ENCODE data around the gene TSEN34.

The TSEN34 gene

GRCh38 chr19:54191011-54191810 is at the start of gene TSEN34:
Gene TSEN34 (plus strand): TSS chr19:54191308. CDS start chr19:54191365, 57 bp downstream.
- DNase-seq = peak; percentile 74

DNA sequence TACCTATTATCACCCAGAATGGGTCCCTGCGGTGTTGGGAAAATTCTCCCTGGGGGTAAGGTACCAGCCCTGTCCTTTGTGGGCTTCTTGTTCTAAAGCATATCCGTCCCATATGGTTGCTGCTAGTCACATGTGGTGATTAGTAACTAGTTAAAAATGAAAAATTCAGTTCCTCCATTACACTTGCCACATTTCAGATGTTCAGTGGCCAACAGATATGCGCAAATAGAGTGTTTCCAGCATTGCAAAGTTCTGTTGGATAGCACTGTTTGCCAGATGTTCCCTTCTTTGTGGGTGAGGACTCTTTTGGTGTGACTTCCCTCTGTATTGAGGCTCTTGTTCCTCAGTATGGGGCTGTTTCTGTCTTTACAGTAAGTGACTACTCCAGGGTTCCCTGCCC is 49.8 kb upstream of the TSEN34 start:
- no peak for DNase-seq

GRCh38 chr19:54142166-54142780 is 48.8 kb upstream of the TSEN34 start:
- DNase-seq = no peak

GRCh38 chr19:54145541-54146158 is 45.5 kb upstream of the TSEN34 start:
- DNase-seq = no peak

- no peak for DNase-seq
These were observed 43.4 kb upstream of the TSEN34 start for GRCh38 chr19:54147676-54148075.

GRCh38 chr19:54148158-54148557 is 43.0 kb upstream of the TSEN34 start:
- DNase-seq = no peak

DNA sequence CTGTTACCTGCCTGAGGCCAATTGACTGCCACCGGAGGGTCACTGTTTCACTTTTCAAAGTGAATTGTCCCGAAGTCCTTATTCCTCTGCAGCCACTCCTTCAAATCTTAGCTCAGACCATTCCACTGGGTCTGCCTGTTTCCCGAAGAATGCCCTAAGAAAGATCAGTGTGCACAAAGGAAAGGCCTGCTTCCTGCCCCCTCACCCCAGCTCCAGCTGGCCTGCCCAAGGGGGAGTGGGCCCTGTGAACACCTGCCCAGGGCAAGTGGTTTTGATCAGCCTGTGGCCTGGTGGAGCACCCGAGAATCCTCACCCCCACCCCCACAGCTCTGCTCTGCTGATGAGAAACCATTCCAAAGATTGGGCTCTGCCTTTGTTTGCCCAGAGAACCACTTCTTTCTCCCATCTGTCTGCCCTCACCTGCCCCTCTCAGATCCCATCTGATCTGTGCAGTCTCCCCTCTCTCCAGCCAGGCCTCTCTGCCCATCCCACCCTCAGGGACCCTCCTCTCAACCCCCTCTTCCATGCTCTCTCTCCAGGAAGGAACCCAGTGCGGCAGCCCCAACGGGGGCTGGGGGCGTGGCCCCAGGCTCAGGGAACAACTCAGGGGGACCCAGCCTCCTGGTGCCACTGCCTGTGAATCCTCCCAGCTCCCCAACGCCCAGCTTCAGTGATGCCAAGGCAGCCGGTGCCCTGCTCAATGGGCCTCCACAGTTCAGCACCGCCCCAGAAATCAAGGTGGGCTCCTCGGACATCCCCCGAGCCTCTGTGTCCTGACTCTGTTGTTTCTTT is 41.9 kb upstream of the TSEN34 start:
- no peak for DNase-seq

DNA sequence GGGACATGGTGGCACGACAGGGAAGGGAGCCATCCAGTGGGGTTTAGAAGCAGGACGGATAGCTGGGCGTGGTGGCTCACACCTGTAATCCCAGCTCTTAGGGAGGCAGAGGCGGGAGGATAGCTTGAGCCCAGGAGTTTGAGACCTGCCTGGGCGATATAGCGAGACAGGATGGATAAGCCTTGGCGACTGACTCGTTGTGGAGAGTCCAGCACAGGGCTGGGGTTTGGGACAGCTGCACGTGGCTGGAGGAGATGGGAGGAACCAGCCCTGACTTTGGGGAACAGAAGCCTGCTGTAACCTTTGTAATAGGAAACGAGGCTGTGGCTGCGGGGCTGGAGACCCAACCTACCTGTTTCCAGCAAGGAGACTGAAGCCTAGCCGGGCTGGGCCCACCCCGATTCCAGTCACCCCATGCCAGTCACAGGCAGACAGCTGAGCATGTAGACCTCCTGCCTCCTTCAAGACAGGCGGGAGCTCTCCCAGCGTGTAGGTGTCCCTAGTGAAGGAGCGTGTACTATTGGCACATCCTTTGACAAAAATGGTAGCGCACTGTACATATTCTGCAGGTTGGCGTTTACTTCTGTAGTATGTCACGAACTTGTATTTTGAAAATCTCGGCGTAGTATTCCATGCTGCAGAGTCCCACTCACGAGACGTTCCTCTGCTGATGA is 39.6 kb upstream of the TSEN34 start:
- no peak for DNase-seq

DNA sequence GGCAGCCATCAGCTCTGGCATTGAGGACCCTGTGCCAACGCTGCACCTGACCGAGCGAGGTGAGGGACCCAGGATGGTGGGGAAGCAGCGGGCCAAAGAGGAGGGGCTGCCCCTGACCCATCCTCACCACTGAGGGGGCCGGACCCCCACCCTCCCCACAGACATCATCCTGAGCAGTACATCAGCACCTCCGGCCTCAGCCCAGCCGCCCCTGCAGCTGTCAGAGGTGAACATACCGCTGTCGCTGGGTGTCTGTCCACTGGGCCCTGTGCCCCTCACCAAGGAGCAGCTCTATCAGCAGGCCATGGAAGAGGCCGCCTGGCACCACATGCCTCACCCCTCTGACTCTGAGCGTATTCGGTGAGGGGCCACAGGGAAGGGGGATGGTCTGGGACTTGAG is 38.8 kb upstream of the TSEN34 start:
- no peak for DNase-seq

GRCh38 chr19:54152878-54153524 is 38.1 kb upstream of the TSEN34 start:
- no peak for DNase-seq

DNA sequence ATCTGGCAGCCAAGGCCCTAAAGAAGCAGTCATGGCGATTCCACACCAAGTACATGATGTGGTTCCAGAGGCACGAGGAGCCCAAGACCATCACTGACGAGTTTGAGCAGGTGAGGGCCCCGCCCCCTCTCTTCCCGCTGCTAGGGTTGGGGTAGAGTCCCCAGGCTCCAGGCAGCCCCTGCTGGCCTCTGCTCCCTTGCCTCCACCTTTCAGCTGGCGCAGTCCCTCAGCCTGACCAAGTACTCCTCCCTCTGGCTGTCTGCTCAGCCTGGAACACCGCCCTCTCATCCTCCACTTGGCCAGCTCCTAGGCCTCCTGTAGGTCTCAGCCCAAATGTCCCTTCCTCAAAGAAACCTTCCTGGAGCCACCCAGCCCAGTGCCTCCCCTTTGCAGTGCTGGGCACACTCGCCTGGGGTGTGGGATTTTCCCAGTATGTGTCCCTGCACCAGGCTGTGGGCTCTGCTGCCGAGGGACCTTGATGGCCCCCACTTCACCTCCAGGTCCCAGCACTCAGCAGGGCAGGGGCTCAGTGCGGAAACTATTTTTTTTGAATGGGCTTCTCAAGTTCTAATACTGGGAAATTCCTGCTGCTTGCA is 37.3 kb upstream of the TSEN34 start:
- no peak for DNase-seq

- no peak for DNase-seq
These were observed 36.3 kb upstream of the TSEN34 start for GRCh38 chr19:54154603-54155345.

GRCh38 chr19:54155694-54156093 is 35.4 kb upstream of the TSEN34 start:
- no peak for DNase-seq

GRCh38 chr19:54156490-54156889 is 34.6 kb upstream of the TSEN34 start:
- no peak for DNase-seq

- no peak for DNase-seq
These were observed 34.2 kb upstream of the TSEN34 start for GRCh38 chr19:54156953-54157352.

- no peak for DNase-seq
These were observed 32.2 kb upstream of the TSEN34 start for GRCh38 chr19:54158812-54159351.

- peak; percentile 99 for DNase-seq
These were observed 31.5 kb upstream of the TSEN34 start, which contains the start of gene LENG1 for GRCh38 chr19:54159352-54160181. Gene LENG1 (minus strand): TSS chr19:54159721. CDS start chr19:54159695, 26 bp downstream.

GRCh38 chr19:54160182-54160811 is 30.8 kb upstream of the TSEN34 start:
- DNase-seq = no peak

- DNase-seq = no peak
These were observed 30.3 kb upstream of the TSEN34 start for GRCh38 chr19:54160854-54161253.

Measured in NCI-H1048 (cell line).